ENCODE data around the gene NDUFB6.
"Not testable (repeated sequence)": the region's sequence is repeated elsewhere in the genome, so short reads cannot be mapped to it uniquely, and the experiment has no call there.

NDUFB6 gene

GRCh38 chr9:32526707-32527048 is 46.3 kb downstream of the NDUFB6 start:
- Histone ChIP-seq H3K36me3 (ENCODE audit: insufficient read depth, insufficient read length, low read length) (no peaks in the 10 kb centered on the region), H3K4me1 (ENCODE audit: insufficient read depth, insufficient read length) (no peaks in the 10 kb centered on the region), H3K4me3 (ENCODE audit: insufficient read length, low read depth) (peak overlapping the region; percentile 57), H3K27me3 (ENCODE audit: insufficient read depth, insufficient read length) (no peaks in the 10 kb centered on the region), H3K9ac (ENCODE audit: insufficient read length, low read depth) (no peak overlapping the region), H3K9me3 (ENCODE audit: insufficient read depth, low read length) (peaks cover 7% of the 10 kb centered on the region; the same call in 1 of the 2 replicates)
- no peak for DNase-seq (ENCODE audit: low read depth, low spot score)
- no peak for TF ChIP-seq YY1 (IDR thresholded peaks at IDR 0.05; ENCODE audit: insufficient read depth, insufficient read length)
- TF ChIP-seq ZNF274 (IDR thresholded peaks at IDR 0.05; ENCODE audit: low read depth, low read length), result no peak
- TF ChIP-seq SUZ12 (IDR thresholded peaks at IDR 0.05; ENCODE audit: extremely low read depth, insufficient read depth, insufficient read length), result no peak

GRCh38 chr9:32526041-32526706 is 46.8 kb downstream of the NDUFB6 start, which contains the start of gene RIGI:
Gene RIGI, minus strand, starts transcription at chr9:32526196. Its CDS starts 30 bp downstream, at chr9:32526166.
- TF ChIP-seq YY1 (IDR thresholded peaks at IDR 0.05; ENCODE audit: insufficient read depth, insufficient read length), result no peak
- no peak for TF ChIP-seq SUZ12 (IDR thresholded peaks at IDR 0.05; ENCODE audit: extremely low read depth, insufficient read depth, insufficient read length)
- no peak for TF ChIP-seq ZNF274 (IDR thresholded peaks at IDR 0.05; ENCODE audit: low read depth, low read length)

GRCh38 chr9:32525709-32526030 is 47.3 kb downstream of the NDUFB6 start:
- Histone ChIP-seq H3K4me1 (ENCODE audit: insufficient read depth, insufficient read length) (no peaks in the 10 kb centered on the region), H3K27me3 (ENCODE audit: insufficient read depth, insufficient read length) (no peaks in the 10 kb centered on the region)
- DNase-seq (ENCODE audit: low read depth, low spot score), result no peak

More at GRCh38 chr9:32526041-32526706, 46.8 kb downstream of the NDUFB6 start, which contains the start of gene RIGI:
- Histone ChIP-seq H3K36me3 (ENCODE audit: insufficient read depth, insufficient read length, low read length) (no peaks in the 10 kb centered on the region), H3K9ac (ENCODE audit: insufficient read length, low read depth) (peak within 1 kb of the TSS; percentile 52), H3K4me1 (ENCODE audit: insufficient read depth, insufficient read length) (no peaks in the 10 kb centered on the region), H3K4me3 (ENCODE audit: insufficient read length, low read depth) (peak within 1 kb of the TSS; percentile 57), H3K9me3 (ENCODE audit: insufficient read depth, low read length) (peaks cover 12% of the 10 kb centered on the region; the same call in 1 of the 2 replicates), H3K27me3 (ENCODE audit: insufficient read depth, insufficient read length) (no peaks in the 10 kb centered on the region)
- DNase-seq (ENCODE audit: low read depth, low spot score), result peak; percentile 54

GRCh38 chr9:32524892-32525708 is 47.9 kb downstream of the NDUFB6 start:
- TF ChIP-seq ZNF274 (IDR thresholded peaks at IDR 0.05; ENCODE audit: low read depth, low read length) (no peak), SUZ12 (IDR thresholded peaks at IDR 0.05; ENCODE audit: extremely low read depth, insufficient read depth, insufficient read length) (no peak), YY1 (IDR thresholded peaks at IDR 0.05; ENCODE audit: insufficient read depth, insufficient read length) (no peak)
- peak overlapping the region; percentile 52 for H3K9ac ChIP-seq (ENCODE audit: insufficient read length, low read depth)

More at GRCh38 chr9:32525709-32526030, 47.3 kb downstream of the NDUFB6 start:
- Histone ChIP-seq H3K9me3 (ENCODE audit: insufficient read depth, low read length) (peaks cover 14% of the 10 kb centered on the region), H3K36me3 (ENCODE audit: insufficient read depth, insufficient read length, low read length) (no peaks in the 10 kb centered on the region), H3K4me3 (ENCODE audit: insufficient read length, low read depth) (peak overlapping the region; percentile 57), H3K9ac (ENCODE audit: insufficient read length, low read depth) (peak overlapping the region; percentile 52)
- TF ChIP-seq ZNF274 (IDR thresholded peaks at IDR 0.05; ENCODE audit: low read depth, low read length) (no peak), YY1 (IDR thresholded peaks at IDR 0.05; ENCODE audit: insufficient read depth, insufficient read length) (no peak), SUZ12 (IDR thresholded peaks at IDR 0.05; ENCODE audit: extremely low read depth, insufficient read depth, insufficient read length) (no peak)

GRCh38 chr9:32524558-32524891 is 48.4 kb downstream of the NDUFB6 start:
- not testable (repeated sequence) for H3K27me3 ChIP-seq (ENCODE audit: insufficient read depth, insufficient read length); H3K9ac ChIP-seq (ENCODE audit: insufficient read length, low read depth); DNase-seq (ENCODE audit: low read depth, low spot score); H3K4me3 ChIP-seq (ENCODE audit: insufficient read length, low read depth); H3K4me1 ChIP-seq (ENCODE audit: insufficient read depth, insufficient read length); H3K36me3 ChIP-seq (ENCODE audit: insufficient read depth, insufficient read length, low read length)
- peaks cover 25% of the 10 kb centered on the region for H3K9me3 ChIP-seq (ENCODE audit: insufficient read depth, low read length)

More at GRCh38 chr9:32524892-32525708, 47.9 kb downstream of the NDUFB6 start:
- Histone ChIP-seq H3K36me3 (ENCODE audit: insufficient read depth, insufficient read length, low read length) (no peaks in the 10 kb centered on the region), H3K4me1 (ENCODE audit: insufficient read depth, insufficient read length) (no peaks in the 10 kb centered on the region), H3K27me3 (ENCODE audit: insufficient read depth, insufficient read length) (no peaks in the 10 kb centered on the region), H3K4me3 (ENCODE audit: insufficient read length, low read depth) (peak overlapping the region; percentile 57), H3K9me3 (ENCODE audit: insufficient read depth, low read length) (peaks cover 20% of the 10 kb centered on the region)
- DNase-seq (ENCODE audit: low read depth, low spot score), result no peak

GRCh38 chr9:32523910-32524309 is 49.0 kb downstream of the NDUFB6 start:
- no peaks in the 10 kb centered on the region for H3K36me3 ChIP-seq (ENCODE audit: insufficient read depth, insufficient read length, low read length)
- DNase-seq (ENCODE audit: low read depth, low spot score), result no peak
- H3K4me3 ChIP-seq (ENCODE audit: insufficient read length, low read depth), result no peak overlapping the region

GRCh38 chr9:32518276-32518675 is 54.7 kb downstream of the NDUFB6 start:
- Histone ChIP-seq H3K9me3 (ENCODE audit: insufficient read depth, low read length) (peaks cover 64% of the 10 kb centered on the region), H3K4me1 (ENCODE audit: insufficient read depth, insufficient read length) (no peaks in the 10 kb centered on the region), H3K4me3 (ENCODE audit: insufficient read length, low read depth) (no peak overlapping the region), H3K9ac (ENCODE audit: insufficient read length, low read depth) (no peak overlapping the region), H3K27me3 (ENCODE audit: insufficient read depth, insufficient read length) (no peaks in the 10 kb centered on the region), H3K36me3 (ENCODE audit: insufficient read depth, insufficient read length, low read length) (no peaks in the 10 kb centered on the region)
- TF ChIP-seq SUZ12 (IDR thresholded peaks at IDR 0.05; ENCODE audit: extremely low read depth, insufficient read depth, insufficient read length) (no peak), YY1 (IDR thresholded peaks at IDR 0.05; ENCODE audit: insufficient read depth, insufficient read length) (no peak), ZNF274 (IDR thresholded peaks at IDR 0.05; ENCODE audit: low read depth, low read length) (no peak)
- no peak for DNase-seq (ENCODE audit: low read depth, low spot score)

More at GRCh38 chr9:32523910-32524309, 49.0 kb downstream of the NDUFB6 start:
- no peaks in the 10 kb centered on the region for H3K27me3 ChIP-seq (ENCODE audit: insufficient read depth, insufficient read length)
- H3K9me3 ChIP-seq (ENCODE audit: insufficient read depth, low read length), result peaks cover 31% of the 10 kb centered on the region
- H3K9ac ChIP-seq (ENCODE audit: insufficient read length, low read depth), result no peak overlapping the region
- H3K4me1 ChIP-seq (ENCODE audit: insufficient read depth, insufficient read length), result no peaks in the 10 kb centered on the region
- TF ChIP-seq SUZ12 (IDR thresholded peaks at IDR 0.05; ENCODE audit: extremely low read depth, insufficient read depth, insufficient read length) (no peak), ZNF274 (IDR thresholded peaks at IDR 0.05; ENCODE audit: low read depth, low read length) (no peak), YY1 (IDR thresholded peaks at IDR 0.05; ENCODE audit: insufficient read depth, insufficient read length) (no peak)
